Hematopoietic multipotent progenitor cell treated with erythropoietin and hydrocortisone succinate and interleukin-3 and kit ligand, for 17 days (in vitro differentiated cells): ENCODE results near the gene ZBTB48.

ENCODE experiments used
- DNase-seq: peaks from one replicate; pipeline ENCODE4 v3.0.0-alpha.2; 2015; ENCODE audit warnings: low spot score

The ZBTB48 gene

DNA sequence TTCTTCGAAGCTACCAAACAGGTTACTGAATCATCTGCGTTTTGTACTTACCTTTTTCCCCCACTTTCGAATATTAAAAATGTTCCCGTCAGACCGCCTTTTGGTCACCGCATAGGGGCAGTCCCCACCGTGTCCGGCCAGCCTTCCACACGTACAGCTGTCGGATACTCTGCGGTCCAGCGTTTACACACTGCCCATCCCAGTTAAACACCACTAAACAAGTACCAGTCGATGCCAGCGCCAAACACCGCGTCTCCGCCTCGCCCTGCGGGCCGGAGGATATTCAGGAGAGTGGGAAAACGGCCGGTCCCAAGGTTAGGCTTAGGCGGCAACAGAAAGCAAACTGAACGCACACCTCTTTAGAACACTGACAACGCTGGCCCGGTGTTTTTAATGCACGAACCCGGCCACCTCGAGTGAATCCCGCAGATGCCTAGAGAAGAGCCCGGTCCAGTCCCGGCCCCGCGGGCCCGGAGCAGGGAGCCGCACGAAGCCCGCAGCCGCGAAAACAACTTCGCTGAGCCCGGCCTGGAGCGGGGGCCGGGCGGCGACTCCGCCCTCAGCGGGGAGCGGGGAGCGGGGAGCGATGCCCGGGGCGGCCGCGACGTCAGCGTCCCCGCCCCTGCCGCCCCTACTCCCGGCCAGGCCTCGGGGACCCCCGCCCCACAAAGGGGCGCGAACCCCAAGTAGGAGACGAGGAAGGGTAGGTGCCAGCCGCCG lies 33.0 kb downstream of the ZBTB48 start:
- DNase-seq = no peak

DNA sequence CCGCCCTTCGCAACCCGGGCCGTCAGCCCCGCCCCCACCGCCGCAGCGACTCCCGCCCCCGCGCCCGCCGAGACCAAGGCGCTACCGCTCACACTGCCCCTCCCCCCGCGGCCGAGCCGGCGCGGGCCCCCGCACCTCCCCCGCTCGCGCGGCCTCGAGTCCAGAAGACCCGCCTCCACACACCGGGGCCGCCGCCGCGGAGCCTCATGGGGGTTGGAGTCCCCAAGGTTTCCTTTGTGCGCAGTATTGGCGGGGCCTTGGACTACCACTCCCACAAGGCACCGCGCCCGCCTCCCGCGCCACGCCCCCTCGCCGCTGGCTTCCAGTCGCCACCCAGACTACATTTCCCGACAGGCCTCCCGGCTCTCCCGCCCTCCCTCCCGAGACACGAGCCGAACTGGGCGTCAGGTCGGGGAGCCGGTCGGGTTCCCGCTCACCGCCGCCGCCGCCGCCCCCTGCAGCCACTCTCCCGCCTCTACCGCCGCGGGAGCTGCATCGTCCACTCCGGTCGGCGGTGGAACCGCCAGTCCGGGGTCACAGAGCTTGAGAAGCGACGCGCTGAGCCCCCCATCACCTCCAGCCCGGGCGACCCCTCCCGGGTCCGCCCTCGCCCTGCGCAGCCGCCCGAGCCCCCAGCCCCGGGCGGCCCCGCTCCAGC lies 33.7 kb downstream of the ZBTB48 start, which contains the start of gene PHF13:
Gene PHF13, plus strand, starts transcription at position 371 of the 658 bp plus-strand sequence. CDS start 336 bp downstream, outside the sequence.
- DNase-seq = peak; percentile 99

DNA sequence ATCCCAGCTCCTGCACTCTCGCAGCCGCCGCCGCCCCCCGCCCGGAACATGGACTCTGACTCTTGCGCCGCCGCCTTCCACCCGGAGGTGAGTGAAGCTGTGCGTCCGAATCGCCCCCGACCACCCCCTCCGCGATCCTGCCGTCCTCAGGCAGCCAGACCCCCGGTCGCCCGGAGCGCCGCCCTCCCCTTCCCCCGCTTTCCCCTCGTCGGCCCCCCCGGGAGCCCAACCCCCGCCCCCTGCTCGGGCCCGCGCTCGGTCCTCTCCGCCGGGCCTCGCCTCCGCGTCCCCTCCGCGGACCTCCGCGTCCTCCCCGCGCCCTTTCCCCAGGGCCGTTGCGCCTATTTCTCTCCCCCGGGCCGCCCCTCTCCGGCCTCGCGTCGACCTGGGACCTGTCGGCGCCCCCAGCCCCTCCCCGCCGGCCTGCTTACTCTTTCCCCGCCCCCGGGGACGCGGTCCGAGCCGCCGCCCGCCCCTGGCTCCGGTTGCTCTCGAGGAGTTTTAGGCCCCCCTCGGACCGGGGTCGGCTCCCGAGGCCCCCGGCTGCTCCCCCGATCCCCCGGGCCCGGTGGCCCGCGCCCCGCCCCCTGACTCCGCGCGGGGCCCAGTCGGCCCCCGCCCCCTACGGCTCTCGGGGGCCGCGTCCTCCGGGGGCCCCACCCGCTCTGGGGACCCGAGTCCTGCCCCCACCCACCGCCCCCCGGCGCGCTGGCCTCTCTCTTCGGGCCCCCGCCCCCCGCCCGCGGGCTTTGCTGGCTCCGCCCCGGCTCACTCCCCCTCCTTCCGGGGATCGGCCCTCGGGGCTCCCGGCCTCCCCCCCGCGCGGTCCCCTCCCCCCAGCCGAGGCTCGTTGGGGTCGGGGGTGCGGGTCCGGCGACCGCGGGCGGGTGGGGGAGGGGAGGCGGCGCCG lies 34.5 kb downstream of the ZBTB48 start:
- peak; percentile 58 for DNase-seq

DNA sequence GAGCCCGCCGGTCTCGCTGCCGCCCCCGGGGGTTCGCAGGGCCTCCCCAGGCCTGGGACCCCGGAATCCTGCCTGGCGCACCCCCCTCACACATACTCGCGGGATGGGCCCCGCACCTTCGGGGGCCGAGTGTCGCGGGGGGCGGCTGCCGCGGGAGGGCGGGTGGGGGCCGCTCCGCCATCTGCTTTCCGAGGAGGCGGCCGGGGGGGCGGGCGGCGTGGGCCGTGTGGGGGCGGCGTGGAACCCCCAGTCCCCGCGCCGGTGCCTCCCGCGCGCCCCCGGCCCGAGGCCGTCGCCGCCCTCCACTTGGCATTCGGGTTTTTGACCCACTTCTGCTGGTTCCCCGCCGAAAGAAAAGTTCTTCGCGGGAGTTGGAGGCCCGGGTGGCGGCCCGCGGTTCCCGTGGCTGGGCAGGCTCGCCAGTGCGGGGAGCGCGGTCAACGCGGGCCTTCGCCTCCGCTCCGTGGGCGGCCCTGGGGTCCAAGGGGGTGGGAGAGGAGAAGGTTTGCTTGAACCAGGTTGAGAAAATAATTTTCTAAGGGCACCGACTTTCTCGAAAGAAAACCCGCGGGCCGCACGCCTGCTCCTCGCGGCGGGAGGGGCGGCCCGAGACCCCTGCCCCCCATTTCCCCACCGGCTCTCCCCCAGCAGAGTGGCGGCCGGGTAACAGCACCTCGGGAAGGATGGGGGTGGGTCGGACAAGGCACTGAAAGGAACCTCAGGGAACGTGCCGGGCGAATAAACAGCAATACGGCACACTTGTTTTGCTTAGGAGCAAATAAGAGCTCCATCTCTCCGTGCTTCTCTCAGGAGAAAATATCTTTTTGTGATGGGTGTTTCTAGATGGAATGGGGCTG lies 35.4 kb downstream of the ZBTB48 start:
- no peak for DNase-seq

DNA sequence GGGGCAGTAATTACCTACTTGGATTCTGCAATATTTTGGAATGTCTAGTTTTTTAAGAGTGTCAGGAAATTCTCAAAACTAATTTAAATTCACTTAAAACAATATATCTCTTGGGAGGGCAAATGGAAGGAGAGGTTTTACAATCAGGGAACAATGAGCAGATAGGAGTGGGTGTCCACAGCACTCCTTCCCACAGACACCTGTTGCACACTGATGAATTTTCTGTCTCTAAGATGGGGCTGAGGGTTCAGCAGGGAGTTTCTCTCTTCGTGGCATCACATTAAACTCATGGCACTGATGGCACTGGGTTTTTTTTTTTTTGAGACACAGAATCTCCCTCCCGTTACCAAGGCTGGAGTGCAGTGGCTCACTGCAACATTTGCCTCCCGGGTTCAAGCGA lies 39.3 kb downstream of the ZBTB48 start:
- DNase-seq = no peak

DNA sequence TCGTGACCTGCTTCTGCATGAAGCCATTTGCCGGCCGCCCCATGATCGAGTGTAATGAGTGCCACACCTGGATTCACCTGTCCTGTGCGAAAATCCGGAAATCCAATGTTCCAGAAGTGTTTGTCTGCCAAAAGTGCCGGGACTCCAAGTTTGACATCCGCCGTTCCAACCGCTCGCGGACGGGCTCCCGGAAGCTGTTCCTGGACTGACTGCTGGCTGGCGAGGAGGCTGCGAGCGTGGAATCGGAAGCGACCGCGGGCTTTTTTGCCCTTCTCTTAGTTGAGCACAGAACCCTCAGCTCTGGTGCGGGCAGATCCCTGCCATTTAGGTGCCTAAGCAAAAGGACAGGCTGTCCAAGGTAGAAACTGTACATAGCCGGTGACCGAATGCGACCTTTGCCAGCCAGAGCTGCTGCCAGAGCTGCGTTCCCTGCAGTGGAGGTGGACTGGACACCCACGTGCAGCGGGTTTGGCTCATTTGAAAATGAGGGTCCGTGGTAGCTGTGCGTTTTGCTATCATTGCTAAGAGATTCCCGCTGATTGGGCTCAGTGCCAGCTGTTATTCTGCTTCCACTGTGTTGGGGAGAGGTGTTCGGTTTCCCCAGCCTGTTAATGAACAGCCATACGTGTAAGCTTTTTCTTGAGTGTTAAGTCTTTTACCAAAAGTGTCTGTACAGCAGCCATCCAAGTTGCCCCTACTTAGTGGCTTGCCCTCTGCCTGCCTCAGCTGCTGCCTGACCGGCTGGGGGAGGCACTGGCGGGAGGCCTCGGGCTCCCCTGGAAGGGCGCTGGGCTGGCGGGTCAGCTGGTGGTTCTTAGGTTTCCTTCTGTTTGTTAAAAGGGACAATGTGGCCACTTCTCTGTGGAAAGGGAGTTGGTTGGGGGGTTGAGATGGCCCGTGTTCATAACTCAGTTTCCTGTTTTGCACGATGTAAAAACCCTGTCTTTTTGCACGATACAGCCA lies 41.9 kb downstream of the ZBTB48 start:
- no peak for DNase-seq

DNA sequence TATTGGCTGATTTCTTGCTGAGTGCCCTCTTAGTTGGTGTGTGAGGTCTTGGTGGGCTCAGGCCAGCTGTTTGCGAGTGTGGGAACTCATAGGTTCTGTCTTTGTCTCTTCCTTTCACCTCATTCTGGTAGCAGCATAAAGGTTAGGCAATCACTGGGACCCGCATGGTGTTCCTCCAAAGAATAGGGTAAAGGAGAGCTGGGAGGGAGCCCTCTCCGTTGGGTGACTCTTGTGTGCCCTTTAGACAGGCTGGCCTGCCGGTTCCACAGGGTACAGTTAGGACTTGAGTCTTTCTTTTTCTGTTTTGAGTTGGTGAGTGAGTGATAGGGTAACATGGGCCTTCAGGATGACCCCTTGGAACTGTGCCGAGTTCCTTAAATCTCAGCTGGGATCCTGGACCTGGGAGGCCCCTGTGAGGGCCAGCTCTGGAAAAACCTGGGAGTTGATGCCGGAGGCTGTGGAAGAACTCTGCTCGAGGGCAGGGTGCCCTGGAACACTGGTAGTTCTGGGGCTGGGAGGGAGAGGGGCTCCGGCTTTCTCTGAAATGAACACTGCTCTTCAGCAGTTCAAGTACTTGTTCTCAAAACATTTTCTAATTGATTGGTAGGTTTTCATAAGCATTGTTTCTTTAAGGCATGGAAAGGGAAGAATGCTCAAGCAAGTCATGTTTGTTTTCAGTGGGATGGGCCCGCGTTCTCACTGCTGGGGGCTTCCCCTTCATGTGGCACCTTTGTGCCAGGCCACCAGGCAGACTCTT lies 42.8 kb downstream of the ZBTB48 start:
- DNase-seq = no peak

DNA sequence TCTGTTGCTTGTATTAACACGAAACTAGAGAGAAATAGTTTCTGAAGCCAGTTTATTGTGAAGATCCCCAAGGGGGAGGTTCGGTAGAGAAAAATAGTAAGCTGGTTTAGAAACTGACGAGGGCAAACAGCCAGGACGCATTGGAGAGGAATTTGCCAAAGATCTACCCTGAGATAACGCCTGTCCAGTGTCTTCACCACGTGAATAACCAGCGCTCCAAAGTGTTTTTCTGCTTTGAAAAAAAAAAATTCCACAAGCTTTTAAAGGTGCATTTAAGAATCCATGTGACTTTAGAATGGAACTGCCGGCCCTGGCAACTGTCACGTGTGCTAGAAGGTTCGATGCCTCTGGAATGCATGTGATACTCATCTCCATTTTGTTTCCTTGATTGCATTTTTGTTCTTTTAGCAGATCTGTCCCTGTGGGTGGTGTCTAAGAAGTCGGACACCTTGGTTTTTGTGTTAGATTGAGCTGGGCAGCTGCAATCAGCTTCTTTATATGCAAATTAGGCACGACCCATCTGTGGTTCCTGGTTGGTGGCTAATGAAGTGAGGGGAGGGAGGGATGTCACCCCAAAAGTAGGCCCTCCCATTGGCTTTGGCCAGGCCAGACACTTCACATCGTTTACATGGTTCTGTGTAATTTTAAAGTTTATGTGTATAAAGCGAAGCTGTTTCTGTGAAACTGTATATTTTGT lies 43.6 kb downstream of the ZBTB48 start:
- no peak for DNase-seq

DNA sequence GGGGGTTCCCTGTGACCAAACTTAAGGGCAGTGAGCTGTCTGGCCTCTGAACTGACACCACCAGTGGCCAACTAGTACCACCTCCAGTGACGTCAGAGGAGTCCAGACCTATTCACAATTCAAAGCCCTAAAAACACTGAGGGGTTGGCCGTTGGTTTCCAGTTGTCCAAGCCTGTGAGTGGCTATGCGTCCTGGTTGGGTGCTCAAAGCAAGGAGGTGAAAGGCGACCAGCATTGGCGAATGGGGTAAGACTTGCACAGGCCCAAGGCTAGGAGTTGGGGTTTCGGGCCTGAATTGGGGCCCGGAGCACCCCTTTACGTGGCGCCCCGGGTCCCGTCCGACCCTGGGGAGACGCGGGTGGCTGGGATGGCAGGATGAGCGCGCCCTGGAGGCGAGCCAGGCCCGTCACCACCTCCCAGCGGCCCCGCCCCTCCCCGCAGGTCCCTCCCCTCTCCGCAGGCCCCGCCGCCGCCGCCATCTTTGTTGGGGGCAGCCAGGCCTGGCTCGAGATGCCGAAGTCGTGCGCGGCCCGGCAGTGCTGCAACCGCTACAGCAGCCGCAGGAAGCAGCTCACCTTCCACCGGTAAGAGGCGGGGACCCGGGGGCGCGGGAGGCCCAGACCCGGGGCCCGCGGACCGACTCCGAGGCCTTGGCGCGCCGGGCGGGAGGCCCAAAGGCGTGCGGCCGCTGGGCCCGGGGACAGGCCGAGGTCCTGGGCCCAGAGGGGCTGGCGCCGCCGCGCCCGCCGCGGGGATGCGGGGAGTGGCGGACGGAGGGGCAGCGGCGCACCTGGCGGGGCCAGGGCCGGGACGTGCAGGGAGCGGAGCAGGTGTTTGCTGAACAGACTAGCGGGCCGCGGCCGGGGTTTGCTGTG lies 45.2 kb downstream of the ZBTB48 start, which contains the start of gene THAP3:
Gene THAP3, plus strand, starts transcription at position 159 of the 874 bp plus-strand sequence. Its CDS starts 351 bp downstream, at position 510.
- DNase-seq = peak; percentile 88

DNA sequence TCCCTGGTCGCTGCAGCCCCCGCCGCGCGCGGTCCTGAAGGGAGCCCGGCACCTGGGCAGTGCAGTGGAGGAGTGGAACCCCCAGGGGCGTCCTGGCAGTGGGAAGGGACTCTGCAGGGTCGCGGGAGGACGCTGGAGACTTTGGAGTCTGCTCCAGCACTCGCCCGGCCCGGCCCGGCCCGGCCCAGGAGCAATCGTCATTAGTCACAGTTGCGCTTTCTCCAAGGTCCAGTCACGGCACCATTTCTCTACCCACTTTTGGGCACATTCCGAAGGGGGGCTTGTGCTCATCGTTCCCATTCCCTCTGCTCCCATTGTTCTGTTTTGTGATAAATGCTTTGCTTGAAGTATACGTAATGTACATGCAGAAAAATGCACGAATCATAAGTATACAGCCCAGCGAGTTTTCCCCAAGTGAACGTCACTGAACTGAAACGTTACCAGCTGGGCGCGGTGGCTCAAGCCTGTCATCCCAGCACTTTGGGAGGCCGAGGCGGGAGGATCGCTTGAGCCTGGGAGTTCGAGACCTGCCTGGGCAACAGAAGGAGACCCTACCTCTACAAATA lies 45.9 kb downstream of the ZBTB48 start:
- DNase-seq = peak; percentile 44

DNA sequence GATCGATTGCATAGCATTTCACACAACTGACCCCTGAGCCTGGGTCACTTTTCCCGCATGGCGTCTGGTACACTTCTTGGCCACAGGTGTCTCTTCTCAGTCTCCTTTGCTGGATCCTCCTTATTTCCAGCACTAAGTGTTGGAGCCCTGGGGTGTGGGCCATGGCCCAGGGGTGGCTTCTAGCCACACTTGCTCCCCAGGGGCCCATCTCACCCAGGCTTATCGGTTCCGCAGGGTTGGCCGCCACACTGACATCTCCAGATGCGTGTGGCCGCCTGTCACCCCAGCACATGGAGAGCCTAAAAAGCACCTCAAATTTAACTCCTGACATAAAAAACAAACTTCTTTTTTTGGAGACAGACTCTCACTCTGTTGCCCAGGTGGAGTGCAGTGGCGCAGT lies 47.2 kb downstream of the ZBTB48 start:
- no peak for DNase-seq

DNA sequence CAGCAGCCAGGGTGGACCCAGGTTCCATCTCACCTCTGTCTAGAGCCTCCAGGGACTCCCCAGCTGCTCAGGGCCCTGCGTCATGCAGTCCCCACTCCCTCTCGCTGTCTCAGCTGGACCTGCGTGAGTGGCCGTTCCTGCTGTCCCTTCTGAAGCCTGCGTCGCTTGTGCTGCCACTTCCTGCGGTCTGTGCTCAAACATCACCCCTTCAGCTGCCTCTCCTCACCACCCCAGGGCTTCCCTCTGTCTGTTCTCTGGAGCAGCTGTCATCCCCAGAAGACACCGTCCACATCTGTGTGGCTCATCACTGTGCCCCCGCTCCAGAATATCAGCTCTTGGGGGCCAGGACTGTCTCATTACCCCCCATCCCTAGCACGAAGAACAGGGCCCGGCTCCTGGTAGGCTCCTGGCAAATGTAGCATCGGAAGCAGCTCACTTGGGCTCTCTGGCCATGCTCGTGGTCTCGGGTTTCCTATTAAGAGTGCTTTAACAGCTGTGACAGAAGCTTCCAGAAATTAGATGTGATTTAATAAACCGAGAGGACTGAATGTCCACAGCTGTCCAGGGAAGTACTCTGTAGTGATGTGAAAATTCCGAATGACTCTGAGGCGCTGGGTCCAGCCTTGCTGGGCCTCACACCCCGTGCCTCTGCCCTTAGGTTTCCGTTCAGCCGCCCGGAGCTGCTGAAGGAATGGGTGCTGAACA lies 48.2 kb downstream of the ZBTB48 start:
- no peak for DNase-seq

DNA sequence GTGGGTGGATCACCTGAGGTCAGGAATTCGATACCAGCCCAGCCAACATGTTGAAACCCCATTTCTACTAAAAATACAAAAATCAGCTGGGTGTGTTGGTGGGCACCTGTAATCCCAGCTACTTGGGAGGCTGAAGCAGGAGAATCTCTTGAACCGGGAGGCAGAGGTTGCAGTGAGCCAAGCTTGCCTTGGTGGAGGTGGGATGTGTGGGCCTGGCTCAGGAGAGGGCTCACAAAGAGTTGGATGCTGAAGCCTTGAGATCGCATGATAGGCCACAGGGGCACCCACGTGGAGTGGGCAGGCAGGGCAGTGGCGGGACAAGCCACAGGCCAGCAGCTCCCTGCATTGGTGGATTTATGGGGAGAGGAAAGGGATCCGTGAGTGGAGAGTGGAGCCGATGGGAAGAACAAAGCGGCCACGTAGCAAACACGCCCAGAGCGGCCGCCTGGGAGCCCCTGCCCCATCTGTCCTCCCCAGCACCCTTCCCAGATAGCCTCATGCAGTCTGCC lies 49.2 kb downstream of the ZBTB48 start:
- DNase-seq = no peak

DNA sequence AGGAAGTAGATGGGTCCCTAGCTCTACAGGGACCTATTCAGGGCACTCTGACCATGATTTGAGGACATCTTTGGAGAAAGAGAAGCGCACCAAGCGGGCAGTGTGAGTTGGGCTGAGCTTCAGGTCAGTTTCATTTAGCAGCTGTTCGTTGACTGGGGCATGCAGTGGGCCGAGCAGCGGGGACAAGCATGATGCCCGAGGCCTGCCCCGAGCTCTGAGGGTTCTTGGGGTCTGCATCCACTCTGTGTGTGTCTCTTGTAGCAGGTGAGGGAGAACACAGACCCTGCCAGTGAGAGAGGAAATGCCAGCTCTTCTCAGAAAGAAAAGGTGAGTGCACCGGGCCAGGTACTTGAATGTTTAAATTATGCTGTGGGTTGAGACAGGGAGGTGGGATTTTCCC lies 50.2 kb downstream of the ZBTB48 start:
- no peak for DNase-seq

DNA sequence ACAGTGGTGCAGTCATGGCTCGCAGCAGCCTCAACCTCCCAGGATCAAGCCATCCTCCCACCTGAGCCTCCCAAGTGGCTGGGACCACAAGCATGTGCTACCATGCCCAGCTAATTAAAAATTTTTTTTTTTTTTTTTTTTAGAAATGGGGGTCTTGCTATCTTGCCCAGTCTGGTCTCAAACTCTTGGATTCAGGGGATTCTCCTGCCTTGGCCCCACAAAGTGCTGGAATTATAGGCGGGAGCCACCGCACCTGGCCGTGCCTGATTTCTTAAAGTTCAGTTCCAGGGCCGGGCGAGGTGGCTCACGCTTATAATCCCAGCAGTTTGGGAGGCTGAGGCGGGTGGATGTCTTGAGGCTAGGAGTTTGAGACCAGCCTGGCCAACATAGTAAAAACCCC lies 51.3 kb downstream of the ZBTB48 start:
- DNase-seq = no peak

DNA sequence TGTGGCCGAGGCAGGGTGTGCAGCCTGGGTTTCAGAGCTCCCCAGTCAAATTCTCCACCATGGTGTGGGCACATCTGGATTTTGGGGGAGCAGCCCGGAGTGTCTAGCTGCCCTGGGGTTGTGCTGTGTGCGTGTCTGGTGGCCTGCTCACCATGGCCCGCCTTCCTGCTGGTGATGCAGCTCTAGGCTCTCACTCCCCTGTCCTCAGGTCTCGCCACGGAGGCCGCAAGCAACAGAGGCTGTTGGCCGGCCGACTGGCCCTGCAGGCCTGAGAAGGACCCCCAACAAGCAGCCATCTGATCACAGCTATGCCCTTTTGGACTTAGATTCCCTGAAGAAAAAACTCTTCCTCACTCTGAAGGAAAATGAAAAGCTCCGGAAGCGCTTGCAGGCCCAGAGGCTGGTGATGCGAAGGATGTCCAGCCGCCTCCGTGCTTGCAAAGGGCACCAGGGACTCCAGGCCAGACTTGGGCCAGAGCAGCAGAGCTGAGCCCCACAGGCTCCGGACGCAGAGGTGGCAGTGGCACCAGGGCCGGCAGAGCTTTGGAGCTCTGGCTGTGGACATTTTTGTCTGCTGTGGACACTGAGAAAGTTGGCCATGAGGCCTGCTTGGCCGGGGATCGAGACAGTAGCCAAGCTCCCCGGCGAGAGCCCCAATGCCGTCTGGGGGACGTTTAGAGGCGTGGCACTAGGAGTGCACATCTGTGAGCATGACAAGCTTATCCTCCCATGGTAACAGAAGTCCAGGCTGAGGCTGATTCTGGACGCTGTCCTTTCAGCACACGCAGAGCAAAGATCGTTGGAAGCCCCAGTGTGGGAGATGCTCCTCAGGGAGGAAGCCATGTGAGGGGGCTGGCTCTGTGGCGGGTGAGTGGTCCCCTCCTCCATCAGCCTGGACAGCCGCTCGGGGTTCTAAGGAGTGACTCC lies 53.1 kb downstream of the ZBTB48 start:
- no peak for DNase-seq
